Erythroblast (primary cell): Measurements from ENCODE around the gene PKD1L1.
"Not testable (repeated sequence)": the region's sequence is repeated elsewhere in the genome, so short reads cannot be mapped to it uniquely, and the experiment has no call there.

Source experiments
- DNase-seq, 2 experiments: peaks; one replicate each; lab custom pipeline; 2025; lab: John Stamatoyannopoulos, UW
- GATA1 ChIP-seq: IDR thresholded peaks from 2 replicates; pipeline ENCODE4 v1.6.1; 2011; ENCODE audit warnings: low read depth, mild to moderate bottlenecking, control low read depth, low read length, moderate library complexity
- POLR2A ChIP-seq: IDR thresholded peaks from 2 replicates; pipeline ENCODE4 v1.6.1; 2011; ENCODE audit warnings: mild to moderate bottlenecking, low read length

PKD1L1 gene

GRCh38 chr7:47937711-47938573 lies 10.3 kb downstream of the PKD1L1 start:
- DNase-seq = no peak

GRCh38 chr7:47937065-47937687 lies 11.1 kb downstream of the PKD1L1 start:
- TF ChIP-seq GATA1 (no peak), POLR2A (no peak)
- DNase-seq = no peak

More at GRCh38 chr7:47937711-47938573, 10.3 kb downstream of the PKD1L1 start:
- TF ChIP-seq POLR2A (no peak), GATA1 (no peak)

- TF ChIP-seq GATA1 (no peak), POLR2A (no peak)
- DNase-seq = no peak
These were observed 11.9 kb downstream of the PKD1L1 start for GRCh38 chr7:47936323-47936722.

- TF ChIP-seq GATA1 (no peak), POLR2A (no peak)
- DNase-seq = no peak
These were observed 12.9 kb downstream of the PKD1L1 start for GRCh38 chr7:47935336-47935735.

GRCh38 chr7:47934831-47935230 lies 13.4 kb downstream of the PKD1L1 start:
- DNase-seq = no peak
- TF ChIP-seq POLR2A (no peak), GATA1 (no peak)

- no peak for DNase-seq
- TF ChIP-seq GATA1 (no peak), POLR2A (no peak)
These were observed 15.1 kb downstream of the PKD1L1 start for GRCh38 chr7:47933215-47933614.

- no peak for DNase-seq
These were observed 15.7 kb downstream of the PKD1L1 start for GRCh38 chr7:47932466-47933037.

GRCh38 chr7:47932016-47932415 lies 16.2 kb downstream of the PKD1L1 start:
- TF ChIP-seq GATA1 = no peak
- TF ChIP-seq POLR2A = no peak
- no peak for DNase-seq

More at GRCh38 chr7:47932466-47933037, 15.7 kb downstream of the PKD1L1 start:
- TF ChIP-seq GATA1 = no peak

GRCh38 chr7:47931005-47932004 lies 17.0 kb downstream of the PKD1L1 start:
- DNase-seq = no peak

GRCh38 chr7:47924266-47924665 lies 24.0 kb downstream of the PKD1L1 start:
- no peak for DNase-seq
- TF ChIP-seq GATA1 = no peak
- no peak for TF ChIP-seq POLR2A

More at GRCh38 chr7:47931005-47932004, 17.0 kb downstream of the PKD1L1 start:
- TF ChIP-seq GATA1 (no peak), POLR2A (no peak)

- not testable (repeated sequence) for DNase-seq
These were observed 25.0 kb downstream of the PKD1L1 start for GRCh38 chr7:47923081-47923875.

- not testable (repeated sequence) for DNase-seq
These were observed 31.8 kb downstream of the PKD1L1 start for GRCh38 chr7:47916514-47916913.
